SK-N-SH (cell line): ENCODE results near the gene EVI5. TPM values are rescaled to one million over a fixed set of nuclear protein-coding genes. Genes with fewer than 3 reads are reported as not detected.

Experiments used
- CTCF ChIA-PET: fragments of 300-600, 350-600 bp; formaldehyde crosslinking; extraction: SDS; loops from one replicate; lab custom pipeline; 2021; lab: Yijun Ruan, JAX
- POLR2A ChIA-PET: fragments of 350-600 bp; sonication (Branson Sonifier 250); formaldehyde crosslinking; extraction: SDS; loops from one replicate; lab custom pipeline; 2020; ENCODE audit warnings: antibody characterized with exemption, inconsistent platforms; lab: Yijun Ruan, JAX
- DNase-seq: peaks from one replicate; pipeline ENCODE4 v3.0.0; 2012
- H2AFZ ChIP-seq: fragments of 200-600 bp; sonication (generic); 2 replicates; pipeline ENCODE4 v1.8.1; 2016; ENCODE audit warnings: antibody characterized with exemption, mild to moderate bottlenecking, low read depth
- H3F3A ChIP-seq: fragments of 200-600 bp; sonication (generic); replicated peaks from 2 replicates; pipeline ENCODE3; 2016; ENCODE audit warnings: antibody characterized with exemption, mild to moderate bottlenecking; ENCODE audit not compliant: insufficient read depth
- H3K27ac ChIP-seq, 2 experiments: fragments of 200-500 bp in 1 of 2; fragments of 200-600 bp in 1 of 2; sonication (Bioruptor generic) in 1 of 2; sonication (generic), shearing (Covaris generic) in 1 of 2; 2 replicates each; pipeline versions ENCODE4 v1.5.1 to v1.6.1; 2014 to 2016; ENCODE audit warnings: low read depth in 2 of 2, inconsistent platforms in 1 of 2, low read length in 1 of 2, mild to moderate bottlenecking in 1 of 2, mixed read lengths in 1 of 2
- H3K27me3 ChIP-seq: fragments of 200-600 bp; sonication (generic), shearing (Covaris generic); 2 replicates; pipeline ENCODE4 v1.6.1; 2016; ENCODE audit warnings: mixed run types; ENCODE audit not compliant: insufficient read depth
- H3K36me3 ChIP-seq, 2 experiments: fragments of 200-500 bp in 1 of 2; fragments of 200-600 bp in 1 of 2; sonication (Bioruptor generic) in 1 of 2; sonication (generic) in 1 of 2; replicated peaks in 1 of 2; 2 replicates each; pipeline versions ENCODE3 to v1.5.1; 2014 to 2016; ENCODE audit warnings: low read length in 1 of 2, mild to moderate bottlenecking in 1 of 2; ENCODE audit not compliant: insufficient read depth in 2 of 2, control insufficient read depth in 1 of 2
- H3K4me1 ChIP-seq, 2 experiments: fragments of 200-500 bp in 1 of 2; fragments of 200-600 bp in 1 of 2; sonication (Bioruptor generic) in 1 of 2; sonication (generic), shearing (Covaris generic) in 1 of 2; 2 replicates each; pipeline versions ENCODE4 v1.5.1 to v1.6.1; 2014 to 2016; ENCODE audit warnings: low read depth in 1 of 2, low read length in 1 of 2, mixed run types in 1 of 2; ENCODE audit not compliant: insufficient read depth in 2 of 2, control insufficient read depth in 1 of 2
- H3K4me2 ChIP-seq: fragments of 200-600 bp; sonication (generic), shearing (Covaris generic); 2 replicates; pipeline ENCODE4 v1.6.1; 2017; ENCODE audit warnings: mixed run types
- H3K4me3 ChIP-seq, 2 experiments: fragments of 200-500 bp in 1 of 2; fragments of 200-600 bp in 1 of 2; sonication (Bioruptor generic) in 1 of 2; sonication (generic), shearing (Covaris generic) in 1 of 2; 2 replicates each; pipeline versions ENCODE4 v1.5.1 to v1.8.1; 2014 to 2016; ENCODE audit warnings: low read depth in 2 of 2, inconsistent platforms in 1 of 2, low read length in 1 of 2, mild to moderate bottlenecking in 1 of 2, mixed read lengths in 1 of 2, moderate library complexity in 1 of 2
- H3K79me2 ChIP-seq: fragments of 200-600 bp; sonication (generic); 2 replicates; pipeline ENCODE4 v1.8.1; 2017; ENCODE audit warnings: mild to moderate bottlenecking; ENCODE audit not compliant: insufficient read depth
- H3K9ac ChIP-seq: fragments of 200-600 bp; sonication (generic); 2 replicates; pipeline ENCODE4 v1.6.1; 2017; ENCODE audit warnings: mixed run types
- H3K9me2 ChIP-seq: fragments of 200-600 bp; sonication (generic); 2 replicates; pipeline ENCODE4 v1.6.1; 2017; ENCODE audit warnings: mixed run types
- H3K9me3 ChIP-seq: fragments of 200-600 bp; sonication (generic); 2 replicates; pipeline ENCODE4 v1.6.1; 2017; ENCODE audit warnings: mixed run types, mild to moderate bottlenecking, moderate library complexity
- H4K20me1 ChIP-seq: fragments of 200-600 bp; sonication (generic); 2 replicates; pipeline ENCODE4 v1.6.1; 2017; ENCODE audit warnings: mild to moderate bottlenecking, mixed run types; ENCODE audit not compliant: insufficient read depth
- ELF1 ChIP-seq: IDR thresholded peaks from 2 replicates; pipeline ENCODE4 v1.4.0; 2012
- EZH2phosphoT487 ChIP-seq: fragments of 200-600 bp; sonication (generic); IDR thresholded peaks from 2 replicates; pipeline ENCODE4 v1.6.1; 2017; ENCODE audit warnings: low read depth, mixed run types, mild to moderate bottlenecking, antibody characterized with exemption, moderate library complexity, borderline replicate concordance
- FOSL2 ChIP-seq: IDR thresholded peaks from 2 replicates; pipeline ENCODE4 v1.4.0; 2012; ENCODE audit warnings: low read depth, mild to moderate bottlenecking, moderate library complexity, borderline replicate concordance
- GABPA ChIP-seq: IDR thresholded peaks from 2 replicates; pipeline ENCODE4 v1.4.0; 2012; ENCODE audit warnings: low read depth, mild to moderate bottlenecking
- JUND ChIP-seq: IDR thresholded peaks from 2 replicates; pipeline ENCODE4 v1.4.0; 2012
- MEF2A ChIP-seq: IDR thresholded peaks from 2 replicates; pipeline ENCODE4 v1.4.0; 2012; ENCODE audit warnings: low read depth, borderline replicate concordance
- NRF1 ChIP-seq: IDR thresholded peaks from 2 replicates; pipeline ENCODE4 v1.6.1; 2012; ENCODE audit warnings: low read depth, mild to moderate bottlenecking, low read length
- SMC3 ChIP-seq: IDR thresholded peaks from 2 replicates; pipeline ENCODE4 v1.6.1; 2012; ENCODE audit warnings: low read depth, low read length, improper control_type of control experiment
- YY1 ChIP-seq: IDR thresholded peaks from 2 replicates; pipeline ENCODE4 v1.4.0; 2012; ENCODE audit warnings: low read depth, mild to moderate bottlenecking
- WGBS: methylation state at CpG from one replicate; pipeline ENCODE4 v1.1.6; 2017; ENCODE audit warnings: low lambda C conversion rate; 5-methylcytosine and 5-hydroxymethylcytosine counted together
- polyA plus RNA-seq, 3 experiments: library from polyadenylated mRNA; depleted of rRNA; stranded (reverse); fragments of >200 nt; gene quantifications; 2 replicates each; pipeline ENCODE4 v1.2.3, GENCODE V29; 2012
- TF ChIP-seq, protein P1 (sequence below): fragments of 150-350 bp; IDR thresholded peaks from 2 replicates; pipeline ENCODE4 v1.6.1; 2016; ENCODE audit warnings: mild to moderate bottlenecking, low read depth, low read length
- TF ChIP-seq, protein P2 (sequence below): IDR thresholded peaks from 2 replicates; pipeline ENCODE4 v1.6.1; 2012; ENCODE audit warnings: mild to moderate bottlenecking, low read depth, low read length, moderate library complexity

The EVI5 gene
- polyA plus RNA-seq, 1 of the 3 experiments (the other 2 are of a cell fraction): 5.7 TPM

DNA sequence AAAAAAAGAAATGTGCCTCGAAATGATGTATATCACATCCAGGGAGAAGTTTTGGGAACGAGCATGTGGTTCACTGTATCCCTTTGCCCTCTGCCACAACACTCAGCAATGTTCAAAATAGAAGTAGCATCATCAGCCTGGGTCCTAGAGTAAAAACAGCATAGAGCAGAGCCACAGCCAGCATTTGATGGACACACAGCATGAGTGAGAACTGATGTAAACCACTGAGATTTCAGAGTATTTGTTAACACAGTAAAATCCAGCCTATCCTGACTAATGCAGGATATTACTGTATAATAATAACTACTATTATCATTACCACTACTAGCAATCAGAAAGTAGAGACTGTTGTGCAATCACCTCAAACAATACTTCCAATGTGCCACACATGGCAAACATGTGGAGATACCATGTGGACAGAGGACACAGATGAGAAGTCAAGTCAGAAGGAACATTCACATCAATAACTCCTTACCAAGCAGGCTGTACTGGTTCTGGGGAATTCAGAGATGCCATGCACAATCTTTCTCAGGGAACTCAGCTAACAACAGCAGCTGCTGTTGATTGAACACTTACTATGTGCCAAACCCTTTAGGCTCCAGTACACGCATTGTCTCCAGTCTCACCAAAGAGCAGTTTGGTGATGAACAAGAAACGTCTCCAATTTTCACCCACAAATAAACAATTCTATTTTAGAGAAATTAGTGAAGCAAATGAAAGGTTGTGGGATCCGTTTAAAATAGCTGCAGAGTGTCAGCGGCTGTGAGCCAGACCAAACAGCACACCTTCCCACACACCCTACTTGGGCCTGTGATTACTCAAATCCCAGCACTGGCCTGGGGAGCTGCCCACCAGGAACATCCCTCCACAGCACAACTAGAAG lies 281.6 kb downstream of the EVI5 start:
- H2AFZ ChIP-seq: no peak overlapping the region
- WGBS: 83% methylated on average over 6 of the region's 6 CpGs
- no peaks in the 10 kb centered on the region for H3K79me2 ChIP-seq
- H3F3A ChIP-seq: no peaks in the 10 kb centered on the region
- ChIA-PET CTCF (no interaction called here), POLR2A (no interaction called here)
- no peaks in the 10 kb centered on the region for H4K20me1 ChIP-seq
- H3K36me3 ChIP-seq: peaks cover 0 to 4% of the 10 kb centered on the region in 2 experiments
- no peaks in the 10 kb centered on the region for H3K9me2 ChIP-seq
- no peak overlapping the region for H3K4me3 ChIP-seq
- no peak for DNase-seq
- no peak overlapping the region for H3K9ac ChIP-seq
- no peak overlapping the region for H3K4me2 ChIP-seq
- H3K27ac ChIP-seq: 0 out of 4 replicates have a peak overlapping the region, but pooled peaks of 1 of the 2 experiments have one; percentile 56
- TF ChIP-seq, protein P1, sequence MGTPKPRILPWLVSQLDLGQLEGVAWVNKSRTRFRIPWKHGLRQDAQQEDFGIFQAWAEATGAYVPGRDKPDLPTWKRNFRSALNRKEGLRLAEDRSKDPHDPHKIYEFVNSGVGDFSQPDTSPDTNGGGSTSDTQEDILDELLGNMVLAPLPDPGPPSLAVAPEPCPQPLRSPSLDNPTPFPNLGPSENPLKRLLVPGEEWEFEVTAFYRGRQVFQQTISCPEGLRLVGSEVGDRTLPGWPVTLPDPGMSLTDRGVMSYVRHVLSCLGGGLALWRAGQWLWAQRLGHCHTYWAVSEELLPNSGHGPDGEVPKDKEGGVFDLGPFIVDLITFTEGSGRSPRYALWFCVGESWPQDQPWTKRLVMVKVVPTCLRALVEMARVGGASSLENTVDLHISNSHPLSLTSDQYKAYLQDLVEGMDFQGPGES: no peak
- TF ChIP-seq MEF2A (no peak), NRF1 (no peak), ELF1 (no peak), YY1 (no peak), GABPA (no peak), SMC3 (no peak)
- 0 out of 4 replicates have a peak, but pooled peaks cover 0 to 5% of the 10 kb centered on the region in 2 experiments for H3K4me1 ChIP-seq
- no peaks in the 10 kb centered on the region for H3K9me3 ChIP-seq
- H3K27me3 ChIP-seq: no peaks in the 10 kb centered on the region

DNA sequence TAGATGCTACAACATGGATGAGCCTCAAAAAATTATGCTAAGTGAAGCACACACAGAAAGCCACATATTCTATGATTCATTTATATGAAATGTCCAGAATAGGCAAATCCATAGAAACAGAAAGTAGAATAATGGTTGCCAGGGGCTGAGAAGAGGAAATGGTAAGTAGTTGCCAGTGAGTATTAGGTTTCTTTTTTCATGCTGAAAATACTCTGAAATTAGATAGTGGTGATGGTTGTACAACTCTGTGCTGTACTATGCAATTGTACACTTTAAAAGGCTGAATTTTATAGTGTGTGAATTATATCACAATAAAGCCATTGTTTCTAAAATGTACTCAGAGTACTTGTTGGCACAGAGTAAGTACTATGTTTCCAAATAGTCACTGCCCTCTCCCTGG lies 282.7 kb downstream of the EVI5 start:
- H3K9me2 ChIP-seq: no peaks in the 10 kb centered on the region
- H2AFZ ChIP-seq: peak overlapping the region; percentile 52; the same call in 1 of the 2 replicates
- peak overlapping the region in 1 of 2 experiments; percentile 56; a peak in 2 of 4 replicates for H3K27ac ChIP-seq
- no peaks in the 10 kb centered on the region for H3K27me3 ChIP-seq
- H3F3A ChIP-seq: no peaks in the 10 kb centered on the region
- POLR2A ChIA-PET: no interaction called here
- peaks cover 0 to 1% of the 10 kb centered on the region in 2 experiments for H3K36me3 ChIP-seq
- no peaks in the 10 kb centered on the region for H3K9me3 ChIP-seq
- H3K9ac ChIP-seq: no peak overlapping the region
- TF ChIP-seq FOSL2: peak; percentile 42; the same call in 1 of the 2 replicates
- TF ChIP-seq, protein P2, sequence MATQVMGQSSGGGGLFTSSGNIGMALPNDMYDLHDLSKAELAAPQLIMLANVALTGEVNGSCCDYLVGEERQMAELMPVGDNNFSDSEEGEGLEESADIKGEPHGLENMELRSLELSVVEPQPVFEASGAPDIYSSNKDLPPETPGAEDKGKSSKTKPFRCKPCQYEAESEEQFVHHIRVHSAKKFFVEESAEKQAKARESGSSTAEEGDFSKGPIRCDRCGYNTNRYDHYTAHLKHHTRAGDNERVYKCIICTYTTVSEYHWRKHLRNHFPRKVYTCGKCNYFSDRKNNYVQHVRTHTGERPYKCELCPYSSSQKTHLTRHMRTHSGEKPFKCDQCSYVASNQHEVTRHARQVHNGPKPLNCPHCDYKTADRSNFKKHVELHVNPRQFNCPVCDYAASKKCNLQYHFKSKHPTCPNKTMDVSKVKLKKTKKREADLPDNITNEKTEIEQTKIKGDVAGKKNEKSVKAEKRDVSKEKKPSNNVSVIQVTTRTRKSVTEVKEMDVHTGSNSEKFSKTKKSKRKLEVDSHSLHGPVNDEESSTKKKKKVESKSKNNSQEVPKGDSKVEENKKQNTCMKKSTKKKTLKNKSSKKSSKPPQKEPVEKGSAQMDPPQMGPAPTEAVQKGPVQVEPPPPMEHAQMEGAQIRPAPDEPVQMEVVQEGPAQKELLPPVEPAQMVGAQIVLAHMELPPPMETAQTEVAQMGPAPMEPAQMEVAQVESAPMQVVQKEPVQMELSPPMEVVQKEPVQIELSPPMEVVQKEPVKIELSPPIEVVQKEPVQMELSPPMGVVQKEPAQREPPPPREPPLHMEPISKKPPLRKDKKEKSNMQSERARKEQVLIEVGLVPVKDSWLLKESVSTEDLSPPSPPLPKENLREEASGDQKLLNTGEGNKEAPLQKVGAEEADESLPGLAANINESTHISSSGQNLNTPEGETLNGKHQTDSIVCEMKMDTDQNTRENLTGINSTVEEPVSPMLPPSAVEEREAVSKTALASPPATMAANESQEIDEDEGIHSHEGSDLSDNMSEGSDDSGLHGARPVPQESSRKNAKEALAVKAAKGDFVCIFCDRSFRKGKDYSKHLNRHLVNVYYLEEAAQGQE: no peak
- no peak for TF ChIP-seq EZH2phosphoT487
- 0 out of 2 replicates have a peak, but pooled peaks have one; percentile 15 for TF ChIP-seq JUND
- no peak for DNase-seq
- H3K4me3 ChIP-seq: no peak overlapping the region
- 0 out of 4 replicates have a peak, but pooled peaks cover 0 to 5% of the 10 kb centered on the region in 2 experiments for H3K4me1 ChIP-seq
- H3K79me2 ChIP-seq: no peaks in the 10 kb centered on the region
- H4K20me1 ChIP-seq: no peaks in the 10 kb centered on the region
- CTCF ChIA-PET: no interaction called here
- H3K4me2 ChIP-seq: peak overlapping the region; percentile 18; the same call in 1 of the 2 replicates
